HG02642 (cell line): ENCODE data around the gene ATAD3B.

ENCODE experiments used
- ATAC-seq: cut with Tn5 transposase; IDR thresholded peaks from one replicate; pipeline ENCODE4 v1.9.1; 2021; ENCODE audit warnings: mild to moderate bottlenecking; ENCODE audit not compliant: unreplicated experiment, poor library complexity

ATAD3B gene

GRCh38 chr1:1540818-1541628 is 69.5 kb downstream of the ATAD3B start:
- ATAC-seq, result no peak

GRCh38 chr1:1541956-1542765 is 70.6 kb downstream of the ATAD3B start:
- no peak for ATAC-seq

- ATAC-seq, result no peak
Observed at GRCh38 chr1:1542766-1543705, 71.5 kb downstream of the ATAD3B start.

GRCh38 chr1:1543706-1544099 is 72.1 kb downstream of the ATAD3B start:
- no peak for ATAC-seq

GRCh38 chr1:1544544-1544943 is 73.0 kb downstream of the ATAD3B start:
- no peak for ATAC-seq
